ENCODE measurements around the gene HOXB5.

HOXB5 gene

DNA sequence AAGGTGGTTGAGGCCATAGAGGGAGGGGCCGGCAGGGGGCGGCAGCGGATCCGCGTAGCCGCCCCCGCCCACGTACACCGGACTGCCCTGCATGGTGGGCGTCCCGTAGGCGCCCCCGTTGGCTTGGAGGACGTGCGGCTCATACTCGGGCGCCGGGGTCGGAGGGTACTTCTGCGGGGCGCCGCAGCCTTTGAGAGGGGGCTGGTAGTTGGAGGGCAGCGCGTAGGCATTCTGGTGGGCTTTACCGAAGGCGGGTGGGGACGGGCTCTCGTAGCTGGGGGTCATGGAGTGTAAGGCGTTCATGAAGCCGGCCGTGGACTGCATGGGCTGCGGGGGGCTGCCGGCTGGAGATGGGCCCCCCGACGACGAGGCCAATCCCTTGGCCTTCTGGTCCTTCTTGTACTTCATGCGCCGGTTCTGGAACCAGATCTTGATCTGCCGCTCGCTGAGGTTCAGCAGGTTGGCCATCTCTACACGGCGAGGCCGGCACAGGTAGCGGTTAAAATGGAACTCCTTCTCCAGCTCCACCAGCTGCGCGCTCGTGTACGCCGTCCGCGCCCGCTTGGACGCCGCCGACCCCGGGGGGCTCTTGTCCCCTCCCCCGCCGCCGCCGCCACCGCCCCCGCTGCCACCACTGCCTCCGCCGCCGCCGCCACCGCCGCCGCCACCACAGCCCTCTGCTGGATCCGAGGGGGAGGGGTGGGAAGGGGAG, 42.9 kb downstream of the HOXB5 start (continued):
- TF ChIP-seq, protein P1, sequence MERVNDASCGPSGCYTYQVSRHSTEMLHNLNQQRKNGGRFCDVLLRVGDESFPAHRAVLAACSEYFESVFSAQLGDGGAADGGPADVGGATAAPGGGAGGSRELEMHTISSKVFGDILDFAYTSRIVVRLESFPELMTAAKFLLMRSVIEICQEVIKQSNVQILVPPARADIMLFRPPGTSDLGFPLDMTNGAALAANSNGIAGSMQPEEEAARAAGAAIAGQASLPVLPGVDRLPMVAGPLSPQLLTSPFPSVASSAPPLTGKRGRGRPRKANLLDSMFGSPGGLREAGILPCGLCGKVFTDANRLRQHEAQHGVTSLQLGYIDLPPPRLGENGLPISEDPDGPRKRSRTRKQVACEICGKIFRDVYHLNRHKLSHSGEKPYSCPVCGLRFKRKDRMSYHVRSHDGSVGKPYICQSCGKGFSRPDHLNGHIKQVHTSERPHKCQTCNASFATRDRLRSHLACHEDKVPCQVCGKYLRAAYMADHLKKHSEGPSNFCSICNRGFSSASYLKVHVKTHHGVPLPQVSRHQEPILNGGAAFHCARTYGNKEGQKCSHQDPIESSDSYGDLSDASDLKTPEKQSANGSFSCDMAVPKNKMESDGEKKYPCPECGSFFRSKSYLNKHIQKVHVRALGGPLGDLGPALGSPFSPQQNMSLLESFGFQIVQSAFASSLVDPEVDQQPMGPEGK (CRISPR knock-in tag; IDR thresholded peaks at IDR 0.05; ENCODE audit: borderline replicate concordance) = no peak
- TF ChIP-seq OSR1 (CRISPR knock-in tag; IDR thresholded peaks at IDR 0.05) (no peak), CSDC2 (CRISPR knock-in tag; IDR thresholded peaks at IDR 0.05) (no peak)

GRCh38 chr17:48549914-48550501, 43.6 kb downstream of the HOXB5 start:
- no peak for ATAC-seq
- TF ChIP-seq ZNF8 (CRISPR knock-in tag; IDR thresholded peaks at IDR 0.05) (no peak), ZFP3 (CRISPR knock-in tag; IDR thresholded peaks at IDR 0.05) (no peak), PPARA (CRISPR knock-in tag; IDR thresholded peaks at IDR 0.05; ENCODE audit: borderline replicate concordance) (no peak), ZFP30 (CRISPR knock-in tag; IDR thresholded peaks at IDR 0.05) (no peak), TOX (CRISPR knock-in tag; IDR thresholded peaks at IDR 0.05; ENCODE audit: borderline replicate concordance) (no peak), ISL1 (CRISPR knock-in tag; IDR thresholded peaks at IDR 0.05) (no peak), OSR1 (CRISPR knock-in tag; IDR thresholded peaks at IDR 0.05) (no peak), ZNF70 (CRISPR knock-in tag; IDR thresholded peaks at IDR 0.05) (no peak), GLIS3 (CRISPR knock-in tag; IDR thresholded peaks at IDR 0.05) (no peak), SNAI2 (CRISPR knock-in tag; IDR thresholded peaks at IDR 0.05) (no peak), TCF4 (CRISPR knock-in tag; IDR thresholded peaks at IDR 0.05; ENCODE audit: borderline replicate concordance) (no peak), ZNF565 (CRISPR knock-in tag; conservative IDR thresholded peaks at IDR 0.05; ENCODE audit: low read depth) (no peak), CSDC2 (CRISPR knock-in tag; IDR thresholded peaks at IDR 0.05) (no peak), TSHZ2 (CRISPR knock-in tag; IDR thresholded peaks at IDR 0.05) (no peak)
- TF ChIP-seq, protein P2, sequence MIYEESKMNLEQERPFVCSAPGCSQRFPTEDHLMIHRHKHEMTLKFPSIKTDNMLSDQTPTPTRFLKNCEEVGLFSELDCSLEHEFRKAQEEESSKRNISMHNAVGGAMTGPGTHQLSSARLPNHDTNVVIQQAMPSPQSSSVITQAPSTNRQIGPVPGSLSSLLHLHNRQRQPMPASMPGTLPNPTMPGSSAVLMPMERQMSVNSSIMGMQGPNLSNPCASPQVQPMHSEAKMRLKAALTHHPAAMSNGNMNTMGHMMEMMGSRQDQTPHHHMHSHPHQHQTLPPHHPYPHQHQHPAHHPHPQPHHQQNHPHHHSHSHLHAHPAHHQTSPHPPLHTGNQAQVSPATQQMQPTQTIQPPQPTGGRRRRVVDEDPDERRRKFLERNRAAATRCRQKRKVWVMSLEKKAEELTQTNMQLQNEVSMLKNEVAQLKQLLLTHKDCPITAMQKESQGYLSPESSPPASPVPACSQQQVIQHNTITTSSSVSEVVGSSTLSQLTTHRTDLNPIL (CRISPR knock-in tag; IDR thresholded peaks at IDR 0.05; ENCODE audit: low read depth) = no peak
- TF ChIP-seq, protein P1 (CRISPR knock-in tag; IDR thresholded peaks at IDR 0.05; ENCODE audit: borderline replicate concordance) = no peak

- TF ChIP-seq GLIS3 (CRISPR knock-in tag; IDR thresholded peaks at IDR 0.05) = no peak
- TF ChIP-seq RARB (CRISPR knock-in tag; IDR thresholded peaks at IDR 0.05) = no peak
- no peak for TF ChIP-seq TOX (CRISPR knock-in tag; IDR thresholded peaks at IDR 0.05; ENCODE audit: borderline replicate concordance)
- no peak for TF ChIP-seq ISL1 (CRISPR knock-in tag; IDR thresholded peaks at IDR 0.05)
- ATAC-seq = no peak
Observed at GRCh38 chr17:48549281-48549630, 44.3 kb downstream of the HOXB5 start.

GRCh38 chr17:48548523-48549280, 44.9 kb downstream of the HOXB5 start:
- no peak for ATAC-seq
- TF ChIP-seq GLIS3 (CRISPR knock-in tag; IDR thresholded peaks at IDR 0.05) = no peak
